ENCODE results near the gene ZNF594. TPM values are rescaled to one million over a fixed set of nuclear protein-coding genes. Genes with fewer than 3 reads are reported as not detected.
"Not testable (repeated sequence)": the region's sequence is repeated elsewhere in the genome, so short reads cannot be mapped to it uniquely, and the experiment has no call there.

The ZNF594 gene
- total RNA-seq, 1 donor from 2014 or later: 8.8 TPM

DNA sequence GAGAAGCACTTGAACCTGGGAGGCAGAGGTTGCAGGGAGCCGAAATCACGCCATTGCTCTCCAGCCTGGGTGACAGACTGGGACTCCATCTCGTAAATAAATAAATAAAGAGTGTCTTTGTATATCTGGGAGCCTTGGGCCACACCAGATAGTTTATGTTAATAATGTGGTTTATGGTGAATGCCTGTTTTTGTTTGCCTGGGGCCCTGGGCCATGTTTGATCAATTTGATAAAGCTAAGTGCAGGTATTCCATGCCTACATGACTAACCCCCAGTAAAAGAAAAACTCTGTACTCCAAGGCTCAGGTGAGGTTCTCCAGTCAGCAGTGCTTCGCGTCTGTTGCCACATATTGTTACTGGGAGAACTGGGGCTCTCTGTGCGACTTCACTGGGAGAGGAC is 27.9 kb upstream of the ZNF594 start:
- intact Hi-C loops (cut with micrococcal nuclease): no loop called here

DNA sequence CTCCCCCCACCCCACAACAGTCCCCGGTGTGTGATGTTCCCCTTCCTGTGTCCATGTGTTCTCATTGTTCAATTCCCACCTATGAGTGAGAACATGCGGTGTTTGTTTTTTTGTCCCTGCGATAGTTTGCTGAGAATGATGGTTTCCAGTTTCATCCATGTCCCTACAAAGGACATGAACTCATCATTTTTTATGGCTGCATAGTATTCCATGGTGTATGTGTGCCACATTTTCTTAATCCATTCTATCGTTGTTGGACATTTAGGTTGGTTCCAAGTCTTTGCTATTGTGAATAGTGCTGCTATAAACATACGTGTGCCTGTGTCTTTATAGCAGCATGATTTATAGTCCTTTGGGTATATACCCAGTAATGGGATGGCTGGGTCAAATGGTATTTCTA is 25.9 kb upstream of the ZNF594 start:
- H3K9me3 Mint-ChIP-seq; H3K27ac Mint-ChIP-seq; H3K4me1 Mint-ChIP-seq (ENCODE audit: low read depth); DNase-seq (ENCODE audit: low spot score); H3K36me3 Mint-ChIP-seq (ENCODE audit: low read depth); intact Hi-C loops (cut with micrococcal nuclease); H3K4me3 Mint-ChIP-seq; H3K27me3 Mint-ChIP-seq (ENCODE audit: insufficient read depth): not testable (repeated sequence)

More for the DNA sequence above, 27.9 kb upstream of the ZNF594 start:
- no peaks in the 10 kb centered on the region for H3K27me3 Mint-ChIP-seq (ENCODE audit: insufficient read depth)
- DNase-seq (ENCODE audit: low spot score): no peak
- H3K9me3 Mint-ChIP-seq: no peaks in the 10 kb centered on the region
- H3K4me3 Mint-ChIP-seq: no peak overlapping the region
- H3K36me3 Mint-ChIP-seq (ENCODE audit: low read depth): no peaks in the 10 kb centered on the region
- H3K4me1 Mint-ChIP-seq (ENCODE audit: low read depth): no peaks in the 10 kb centered on the region
- H3K27ac Mint-ChIP-seq: no peak overlapping the region

DNA sequence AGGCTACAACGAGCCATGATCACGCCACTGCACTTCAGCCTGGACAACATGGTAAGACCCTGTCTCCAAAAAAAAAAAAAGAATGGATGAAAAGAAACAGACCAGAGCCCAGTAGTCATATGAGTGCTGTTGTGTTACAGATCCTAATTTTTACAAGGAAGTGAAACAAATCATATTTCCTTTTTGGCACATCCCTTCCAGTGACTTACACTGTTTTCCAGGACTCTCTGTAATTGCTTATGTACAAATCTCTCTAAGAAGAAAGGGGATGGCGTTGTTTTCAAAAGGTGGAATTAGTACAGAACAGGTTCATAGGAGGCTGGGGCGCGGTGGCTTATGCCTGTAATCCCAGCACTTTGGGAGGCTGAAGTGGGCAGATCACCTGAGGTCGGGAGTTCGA is 19.8 kb upstream of the ZNF594 start:
- no peaks in the 10 kb centered on the region for H3K4me1 Mint-ChIP-seq (ENCODE audit: low read depth)
- H3K36me3 Mint-ChIP-seq (ENCODE audit: low read depth): no peaks in the 10 kb centered on the region
- H3K27me3 Mint-ChIP-seq (ENCODE audit: insufficient read depth): no peaks in the 10 kb centered on the region
- no peak overlapping the region for H3K4me3 Mint-ChIP-seq
- no peaks in the 10 kb centered on the region for H3K9me3 Mint-ChIP-seq
- no peak for DNase-seq (ENCODE audit: low spot score)
- no peak overlapping the region for H3K27ac Mint-ChIP-seq
- intact Hi-C loops (cut with micrococcal nuclease): no loop called here

DNA sequence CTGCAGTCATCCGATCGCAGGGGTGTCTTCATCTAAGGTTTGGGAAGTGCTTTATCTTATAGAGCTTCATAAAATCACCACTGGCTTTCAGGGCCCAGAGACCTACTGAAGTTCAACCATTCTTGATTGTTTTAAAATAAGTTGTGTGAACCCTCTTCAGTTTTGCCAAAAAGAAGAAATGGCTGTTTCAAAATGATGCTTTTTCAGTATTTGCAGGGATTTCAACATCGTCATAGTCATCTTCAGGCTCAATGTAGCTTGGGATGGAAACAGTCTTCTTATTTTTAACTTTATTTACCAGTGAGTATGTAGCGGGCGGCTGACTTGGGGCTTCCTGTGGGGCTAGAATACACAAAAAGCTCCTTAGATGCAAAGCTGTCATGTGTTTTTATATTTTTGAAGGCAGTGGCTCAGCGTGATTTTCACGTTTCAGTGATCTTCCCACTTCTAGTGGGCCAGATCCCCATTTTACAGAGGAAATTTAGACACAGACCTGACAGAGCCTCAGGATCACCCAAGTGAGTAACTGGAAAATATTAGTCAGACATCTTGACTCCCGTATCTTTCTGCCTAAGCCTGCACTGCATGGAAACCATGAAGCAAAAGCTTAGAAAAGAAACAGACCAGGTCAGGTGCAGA is 19.1 kb upstream of the ZNF594 start:
- Mint-ChIP-seq H3K27ac (no peak overlapping the region), H3K4me3 (no peak overlapping the region), H3K27me3 (ENCODE audit: insufficient read depth) (no peaks in the 10 kb centered on the region)

DNA sequence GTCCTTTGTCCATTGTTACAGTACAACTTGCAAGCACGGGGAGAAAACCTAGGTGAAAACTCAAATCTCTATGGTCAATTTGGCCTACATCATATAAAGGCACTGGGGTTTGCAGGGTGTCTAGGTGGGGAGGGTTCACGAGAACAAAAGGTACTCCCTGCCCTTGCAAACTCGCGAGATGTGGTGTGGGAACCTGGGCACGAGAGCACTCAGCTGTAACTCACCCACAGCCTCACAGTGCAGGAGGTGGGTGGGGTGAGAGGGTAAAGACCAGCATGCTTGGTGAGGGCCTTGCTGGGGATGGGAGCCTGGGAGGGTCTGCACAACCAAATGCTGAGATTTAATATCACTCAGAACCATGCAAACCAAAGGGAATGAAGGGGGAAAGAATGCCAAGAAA is 18.4 kb upstream of the ZNF594 start:
- intact Hi-C loops (cut with micrococcal nuclease): no loop called here
- Mint-ChIP-seq H3K4me1 (ENCODE audit: low read depth) (no peaks in the 10 kb centered on the region), H3K27me3 (ENCODE audit: insufficient read depth) (no peaks in the 10 kb centered on the region), H3K36me3 (ENCODE audit: low read depth) (no peaks in the 10 kb centered on the region), H3K9me3 (no peaks in the 10 kb centered on the region), H3K4me3 (no peak overlapping the region), H3K27ac (no peak overlapping the region)
- DNase-seq (ENCODE audit: low spot score): no peak

More for the DNA sequence above, 19.1 kb upstream of the ZNF594 start:
- Mint-ChIP-seq H3K4me1 (ENCODE audit: low read depth) (no peaks in the 10 kb centered on the region), H3K36me3 (ENCODE audit: low read depth) (no peaks in the 10 kb centered on the region), H3K9me3 (no peaks in the 10 kb centered on the region)
- intact Hi-C loops (cut with micrococcal nuclease): no loop called here
- DNase-seq (ENCODE audit: low spot score): no peak

DNA sequence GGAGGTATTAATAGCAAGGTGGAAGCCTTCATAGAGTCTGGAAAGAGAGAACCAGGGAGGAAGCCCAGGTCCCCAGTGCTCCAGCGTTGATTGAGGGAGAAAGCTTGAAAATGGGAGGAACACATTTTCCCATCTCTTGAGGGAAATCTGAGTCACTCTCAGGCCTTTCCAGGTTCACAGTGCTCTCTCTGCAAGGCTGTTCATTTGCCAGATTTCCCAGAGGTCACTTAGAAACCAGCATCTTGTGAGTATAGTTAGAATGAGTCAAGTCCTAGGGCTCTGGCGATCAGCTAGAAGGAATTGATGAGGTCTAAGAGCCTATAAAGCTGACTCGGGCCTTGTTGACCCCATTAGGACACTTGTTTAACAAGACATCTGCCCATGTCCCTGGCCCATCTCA is 17.7 kb upstream of the ZNF594 start:
- Mint-ChIP-seq H3K9me3 (no peaks in the 10 kb centered on the region), H3K27ac (no peak overlapping the region), H3K4me3 (no peak overlapping the region), H3K4me1 (ENCODE audit: low read depth) (no peaks in the 10 kb centered on the region), H3K27me3 (ENCODE audit: insufficient read depth) (no peaks in the 10 kb centered on the region), H3K36me3 (ENCODE audit: low read depth) (no peaks in the 10 kb centered on the region)
- DNase-seq (ENCODE audit: low spot score): no peak
- intact Hi-C loops (cut with micrococcal nuclease): no loop called here

DNA sequence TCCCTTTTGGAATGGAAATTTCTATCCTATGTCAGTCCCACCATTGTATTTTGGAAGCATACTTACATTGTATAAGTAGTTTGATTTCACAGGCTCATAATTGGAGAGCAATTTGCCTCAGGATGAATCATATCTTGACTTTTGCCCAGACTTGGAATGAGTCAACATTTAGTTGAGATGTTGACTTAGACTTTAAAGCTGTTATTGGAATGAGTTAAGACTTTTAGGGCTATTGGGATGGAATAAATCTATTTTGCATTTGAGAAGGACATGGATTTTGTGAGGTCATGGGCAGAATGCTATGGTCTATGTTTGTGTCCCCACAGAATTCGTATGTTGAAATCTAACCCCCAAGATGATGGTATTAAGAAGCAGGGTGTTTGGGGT is 12.2 kb upstream of the ZNF594 start:
- peaks cover 2% of the 10 kb centered on the region for H3K27me3 Mint-ChIP-seq (ENCODE audit: insufficient read depth)
- H3K36me3 Mint-ChIP-seq (ENCODE audit: low read depth): no peaks in the 10 kb centered on the region
- intact Hi-C loops (cut with micrococcal nuclease): no loop called here
- no peak for DNase-seq (ENCODE audit: low spot score)
- H3K4me3 Mint-ChIP-seq: no peak overlapping the region
- no peaks in the 10 kb centered on the region for H3K9me3 Mint-ChIP-seq
- H3K4me1 Mint-ChIP-seq (ENCODE audit: low read depth): peaks cover 7% of the 10 kb centered on the region
- H3K27ac Mint-ChIP-seq: no peak overlapping the region

DNA sequence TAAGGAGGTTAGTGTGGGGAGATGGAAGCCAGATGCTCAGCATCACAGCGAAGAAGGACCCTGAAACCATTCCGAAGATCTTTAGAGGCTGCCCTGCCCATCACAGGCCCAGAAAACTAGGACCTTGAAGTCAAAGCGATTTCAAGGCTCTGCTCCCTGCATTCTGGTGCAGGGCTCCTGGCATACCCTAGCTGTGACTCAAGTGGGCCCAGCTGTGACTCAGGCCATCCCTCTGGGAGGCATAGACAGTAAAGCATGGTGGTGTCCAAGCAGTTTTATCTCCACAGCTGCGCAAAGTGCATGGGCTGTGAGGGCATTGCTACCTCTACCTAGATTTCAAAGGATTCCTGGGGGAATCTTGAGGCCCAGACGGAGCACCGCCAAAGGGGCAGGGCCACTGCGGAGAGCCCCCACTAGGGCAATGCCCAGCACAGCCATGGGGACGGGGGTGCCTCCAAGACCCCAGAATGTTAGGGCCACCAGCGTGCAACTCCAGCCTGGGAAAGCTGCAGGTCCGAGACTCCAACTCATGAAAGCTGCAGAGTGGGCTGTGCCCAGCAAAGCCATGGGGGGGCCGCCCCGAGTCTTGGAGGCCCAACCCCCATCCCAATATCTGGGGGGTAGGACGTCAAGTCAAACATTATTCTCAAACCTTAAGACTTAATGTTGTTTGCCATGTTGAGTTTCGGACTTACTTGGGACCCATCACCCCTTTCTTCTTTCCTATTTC is 11.7 kb upstream of the ZNF594 start:
- no peaks in the 10 kb centered on the region for H3K36me3 Mint-ChIP-seq (ENCODE audit: low read depth)
- no peak for DNase-seq (ENCODE audit: low spot score)
- no peak overlapping the region for H3K4me3 Mint-ChIP-seq
- no peaks in the 10 kb centered on the region for H3K9me3 Mint-ChIP-seq
- peaks cover 7% of the 10 kb centered on the region for H3K4me1 Mint-ChIP-seq (ENCODE audit: low read depth)
- intact Hi-C loops (cut with micrococcal nuclease): no loop called here
- H3K27me3 Mint-ChIP-seq (ENCODE audit: insufficient read depth): peaks cover 2% of the 10 kb centered on the region
- no peak overlapping the region for H3K27ac Mint-ChIP-seq

DNA sequence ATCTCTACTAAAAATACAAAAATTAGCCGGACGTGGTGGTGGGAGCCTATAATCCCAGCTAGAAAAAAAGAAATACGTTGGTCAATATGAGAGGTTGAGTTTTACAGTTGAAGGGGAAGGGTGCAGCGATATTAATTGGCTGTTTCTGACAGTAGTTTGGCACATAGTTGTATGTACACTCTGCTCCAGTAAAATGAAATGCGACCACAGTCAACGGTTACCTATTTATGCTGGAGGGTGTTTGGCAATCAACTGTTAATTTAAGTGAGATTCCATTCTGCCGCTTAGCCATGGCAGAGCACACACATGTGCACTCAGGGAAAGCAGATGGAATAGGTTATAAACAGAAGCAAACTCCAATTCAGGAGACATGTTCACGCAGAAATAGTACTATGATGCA is 9.3 kb upstream of the ZNF594 start:
- Mint-ChIP-seq H3K27ac (no peak overlapping the region), H3K4me3 (no peak overlapping the region), H3K36me3 (ENCODE audit: low read depth) (no peaks in the 10 kb centered on the region), H3K27me3 (ENCODE audit: insufficient read depth) (peaks cover 2% of the 10 kb centered on the region), H3K4me1 (ENCODE audit: low read depth) (peaks cover 7% of the 10 kb centered on the region), H3K9me3 (no peaks in the 10 kb centered on the region)
- DNase-seq (ENCODE audit: low spot score): no peak
- intact Hi-C loops (cut with micrococcal nuclease): no loop called here

DNA sequence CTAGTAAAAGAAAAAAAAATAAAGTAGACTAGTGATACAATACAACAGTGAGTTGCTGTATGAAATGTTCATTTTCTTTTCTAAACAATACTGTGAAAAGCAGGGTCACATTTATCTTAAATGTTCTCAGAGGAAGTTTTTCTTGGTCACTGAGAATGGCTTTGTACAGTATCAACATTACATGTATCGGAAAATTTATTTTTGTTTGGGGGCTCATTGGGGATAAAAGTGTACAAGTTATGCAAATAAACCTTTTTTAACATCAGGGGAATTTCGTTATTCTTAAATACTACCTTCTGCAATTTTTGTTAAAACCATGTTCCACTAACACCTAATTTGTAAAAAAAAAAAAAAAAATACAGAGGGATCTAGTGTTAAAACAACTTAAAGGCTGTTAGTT is 8.7 kb upstream of the ZNF594 start:
- Mint-ChIP-seq H3K4me1 (ENCODE audit: low read depth) (peaks cover 7% of the 10 kb centered on the region), H3K27me3 (ENCODE audit: insufficient read depth) (peaks cover 5% of the 10 kb centered on the region), H3K27ac (no peak overlapping the region), H3K9me3 (no peaks in the 10 kb centered on the region), H3K4me3 (no peak overlapping the region), H3K36me3 (ENCODE audit: low read depth) (no peaks in the 10 kb centered on the region)
- intact Hi-C loops (cut with micrococcal nuclease): no loop called here
- no peak for DNase-seq (ENCODE audit: low spot score)

DNA sequence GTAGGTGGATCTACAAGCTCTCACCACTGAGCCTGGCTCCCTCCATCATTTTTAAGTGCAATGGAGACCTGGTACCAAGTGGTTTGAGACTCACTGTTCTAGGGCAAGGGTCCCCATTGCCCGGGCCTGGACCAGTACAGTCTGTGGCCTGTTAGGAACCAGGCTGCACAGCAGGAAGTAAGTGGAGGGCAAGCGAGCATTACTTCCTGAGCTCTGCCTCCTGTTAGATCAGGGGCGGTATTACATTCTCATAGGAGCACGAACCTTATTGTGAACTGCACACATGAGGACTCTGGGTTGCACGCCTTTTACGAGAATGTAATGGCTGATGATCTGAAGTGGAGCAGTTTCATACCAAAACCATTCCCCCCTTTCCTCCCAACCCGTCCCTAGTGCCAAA is 6.8 kb upstream of the ZNF594 start:
- Mint-ChIP-seq H3K9me3 (no peaks in the 10 kb centered on the region), H3K4me1 (ENCODE audit: low read depth) (no peaks in the 10 kb centered on the region), H3K27me3 (ENCODE audit: insufficient read depth) (peaks cover 2% of the 10 kb centered on the region), H3K4me3 (no peak overlapping the region), H3K27ac (no peak overlapping the region), H3K36me3 (ENCODE audit: low read depth) (no peaks in the 10 kb centered on the region)
- DNase-seq (ENCODE audit: low spot score): no peak
- intact Hi-C loops (cut with micrococcal nuclease): loop anchor here (10.0 kb wide), 1 partner anchor 216 kb away; the partner anchor contains the start of gene NUP88

DNA sequence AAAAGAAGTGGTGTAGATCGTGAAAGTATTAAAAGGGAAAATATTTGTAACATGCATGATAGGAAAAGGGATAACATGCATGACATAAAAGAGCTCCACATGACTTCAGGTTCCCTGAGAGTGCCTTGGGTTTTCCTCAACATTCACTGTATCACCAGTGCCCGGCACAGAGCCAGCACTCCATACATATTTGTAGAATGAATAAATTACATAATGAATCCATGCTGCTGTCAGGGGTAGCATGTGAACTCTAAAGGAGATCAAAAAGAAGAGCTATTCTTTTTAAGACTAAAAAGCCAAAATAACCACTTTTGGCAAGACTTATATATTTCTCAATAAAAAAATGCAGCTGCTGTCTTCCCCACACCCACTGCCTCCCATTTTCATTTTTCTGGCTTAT is 2.7 kb upstream of the ZNF594 start:
- H3K9me3 Mint-ChIP-seq: peaks cover 19% of the 10 kb centered on the region
- DNase-seq (ENCODE audit: low spot score): no peak
- H3K4me1 Mint-ChIP-seq (ENCODE audit: low read depth): peaks cover 20% of the 10 kb centered on the region
- peaks cover 21% of the 10 kb centered on the region for H3K36me3 Mint-ChIP-seq (ENCODE audit: low read depth)
- H3K27me3 Mint-ChIP-seq (ENCODE audit: insufficient read depth): peaks cover 2% of the 10 kb centered on the region
- no peak overlapping the region for H3K27ac Mint-ChIP-seq
- intact Hi-C loops (cut with micrococcal nuclease): loop anchor here (10.0 kb wide), 1 partner anchor 220 kb away; the partner anchor contains the start of gene NUP88
- no peak overlapping the region for H3K4me3 Mint-ChIP-seq

DNA sequence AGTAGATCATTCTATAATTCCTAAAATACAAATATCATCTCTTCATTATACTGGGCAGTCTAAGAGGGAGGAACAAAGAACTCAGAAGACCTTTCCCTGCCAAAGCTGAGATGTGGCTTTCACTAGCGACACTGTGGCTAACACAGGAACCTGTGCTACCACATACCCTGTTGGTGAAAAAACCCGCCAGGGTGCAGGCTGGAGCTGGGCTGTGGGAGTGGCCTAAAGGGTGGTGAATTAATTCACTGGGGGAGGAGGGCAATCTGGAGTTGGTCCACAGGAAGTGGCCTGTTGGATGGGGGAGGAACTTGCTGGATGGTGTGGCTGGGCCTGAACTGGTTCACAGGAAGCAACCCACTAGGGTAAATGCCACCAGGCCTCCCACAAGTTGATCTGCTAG is 7.4 kb downstream of the ZNF594 start:
- DNase-seq (ENCODE audit: low spot score): no peak
- H3K27ac Mint-ChIP-seq: no peak overlapping the region
- H3K36me3 Mint-ChIP-seq (ENCODE audit: low read depth): peaks cover 50% of the 10 kb centered on the region
- intact Hi-C loops (cut with micrococcal nuclease): no loop called here
- H3K4me3 Mint-ChIP-seq: no peak overlapping the region
- H3K27me3 Mint-ChIP-seq (ENCODE audit: insufficient read depth): no peaks in the 10 kb centered on the region
- H3K4me1 Mint-ChIP-seq (ENCODE audit: low read depth): no peaks in the 10 kb centered on the region
- H3K9me3 Mint-ChIP-seq: peaks cover 87% of the 10 kb centered on the region
